Raji (cell line): ENCODE data around the gene L1CAM.

Experiments
- POLR2A ChIP-seq: IDR thresholded peaks from 2 replicates; pipeline ENCODE4 v1.6.1; 2011; ENCODE audit warnings: low read depth, low read length, control low read depth; ENCODE audit not compliant: insufficient read depth

The L1CAM gene

DNA sequence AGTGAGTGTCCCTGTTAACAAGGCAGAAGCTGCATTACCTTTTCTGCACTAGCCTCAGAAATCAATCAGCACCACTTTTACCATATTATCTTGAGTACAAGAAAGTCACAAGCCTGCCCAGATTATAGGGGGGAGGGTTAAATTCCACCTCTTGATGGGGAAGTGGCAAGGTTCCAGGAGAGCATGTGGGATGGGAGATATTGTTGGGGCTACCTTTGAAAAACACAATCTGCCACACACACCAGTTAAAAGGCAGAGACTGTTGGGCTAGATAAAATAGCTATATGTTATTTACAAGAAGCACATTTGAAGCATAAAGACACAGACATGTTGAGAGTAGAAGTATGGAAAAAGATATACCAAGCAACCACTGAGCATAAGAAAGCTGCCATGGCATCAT is 11.9 kb upstream of the L1CAM start:
- no peak for TF ChIP-seq POLR2A

GRCh38 chrX:153889123-153889522 is 3.1 kb upstream of the L1CAM start:
- TF ChIP-seq POLR2A = no peak

- no peak for TF ChIP-seq POLR2A
Observed at GRCh38 chrX:153888344-153888743, 2.4 kb upstream of the L1CAM start.

GRCh38 chrX:153887385-153887784 is 1.4 kb upstream of the L1CAM start:
- TF ChIP-seq POLR2A = no peak

GRCh38 chrX:153886915-153887314 is 942 bp upstream of the L1CAM start:
- TF ChIP-seq POLR2A = no peak

- no peak for TF ChIP-seq POLR2A
Observed at GRCh38 chrX:153885208-153885787, 675 bp downstream of the L1CAM start.

DNA sequence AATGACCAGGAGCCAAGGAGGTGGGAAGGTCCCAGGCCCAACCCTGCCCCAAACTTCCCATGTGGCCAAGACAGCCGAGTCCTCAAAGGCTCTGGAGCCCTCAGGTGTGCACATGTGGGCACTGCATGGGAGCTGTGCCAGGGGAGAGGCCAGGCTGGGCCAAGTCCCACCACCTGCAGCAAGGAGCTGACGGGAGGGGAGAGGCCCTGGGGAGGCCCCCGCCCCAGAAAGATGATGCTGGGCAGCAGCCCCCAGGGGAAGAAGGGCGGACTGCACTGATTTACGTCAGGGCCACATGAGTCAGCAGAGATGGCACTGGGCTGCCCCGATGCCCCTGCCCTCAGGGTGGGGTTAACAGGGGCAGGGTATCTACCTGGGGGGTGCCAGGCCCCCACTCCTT is 1.4 kb downstream of the L1CAM start:
- TF ChIP-seq POLR2A = no peak

DNA sequence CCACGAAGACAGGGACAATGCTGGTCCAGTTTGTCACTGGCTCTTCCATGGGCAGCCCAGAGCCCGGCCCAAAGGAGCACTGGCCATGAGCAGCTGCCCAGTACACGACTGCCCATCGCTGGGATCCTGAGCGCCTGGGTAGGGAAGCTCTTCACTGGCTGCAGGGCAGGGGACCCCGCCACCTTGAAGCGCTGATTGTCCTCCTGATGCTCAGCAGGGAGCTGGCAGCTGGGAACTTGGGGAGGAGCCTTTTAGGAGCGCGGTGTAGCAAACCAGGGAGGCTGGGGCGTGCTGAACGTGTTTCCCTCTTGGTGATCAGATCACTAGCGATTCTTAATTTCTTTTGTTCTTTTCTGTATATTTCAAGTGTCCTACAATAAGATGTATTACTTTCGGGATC is 1.8 kb downstream of the L1CAM start:
- TF ChIP-seq POLR2A = no peak

DNA sequence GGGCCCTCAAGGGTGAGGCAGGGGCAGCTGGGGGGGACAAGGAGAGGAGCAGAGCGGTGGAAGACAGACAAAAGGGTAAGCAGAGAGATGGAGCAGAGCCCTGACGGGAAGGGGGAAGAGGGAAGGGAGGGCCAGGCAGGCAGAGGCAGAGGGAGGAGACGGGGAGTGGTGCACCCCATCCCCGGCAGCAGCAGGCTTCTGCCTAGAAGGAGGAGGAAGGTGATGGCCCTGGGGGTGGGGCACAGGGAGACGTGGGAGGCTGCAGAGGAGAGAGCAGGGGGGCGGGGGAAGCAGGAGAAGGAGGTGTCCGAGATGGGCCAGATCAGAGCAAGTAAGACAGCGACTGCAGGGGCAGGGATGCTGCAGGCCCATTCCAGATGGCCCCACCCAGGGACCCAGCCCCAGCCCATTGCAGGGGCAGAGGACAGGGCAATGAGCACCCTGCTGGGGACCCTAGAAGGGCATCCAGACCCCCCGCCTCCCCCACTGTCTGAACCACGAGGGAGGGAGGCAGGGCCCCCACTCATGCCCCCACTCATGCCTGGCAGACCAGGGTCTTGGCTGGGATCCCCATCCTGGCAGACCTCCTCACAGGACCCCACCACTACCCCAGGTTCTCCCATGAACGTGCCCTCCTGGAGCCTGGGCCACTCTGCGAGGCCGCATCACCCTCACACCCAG is 2.7 kb downstream of the L1CAM start:
- TF ChIP-seq POLR2A = no peak

- no peak for TF ChIP-seq POLR2A
Observed at GRCh38 chrX:153882557-153882956, 3.4 kb downstream of the L1CAM start.

- TF ChIP-seq POLR2A = no peak
Observed at GRCh38 chrX:153882086-153882498, 3.9 kb downstream of the L1CAM start.

- TF ChIP-seq POLR2A = no peak
Observed at GRCh38 chrX:153881281-153881680, 4.7 kb downstream of the L1CAM start.

DNA sequence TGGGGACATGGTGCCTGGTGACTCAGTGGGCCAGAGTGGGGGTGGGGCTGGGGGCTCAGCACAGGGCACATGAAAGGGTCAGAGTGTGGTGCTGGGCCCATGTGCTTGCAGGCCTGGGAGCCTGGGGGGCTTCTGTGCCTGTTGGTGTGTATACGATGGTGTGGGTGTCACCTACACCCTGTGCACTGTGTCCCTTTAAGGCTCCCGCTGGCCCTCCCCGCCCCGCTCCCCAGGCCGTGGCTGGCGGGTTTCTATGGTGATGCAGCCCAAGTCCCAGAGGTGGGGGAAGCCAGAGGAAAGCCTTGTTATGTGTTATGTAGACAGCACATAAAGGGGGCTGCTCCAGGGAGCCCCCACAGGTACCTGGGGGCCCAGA is 5.5 kb downstream of the L1CAM start:
- no peak for TF ChIP-seq POLR2A

DNA sequence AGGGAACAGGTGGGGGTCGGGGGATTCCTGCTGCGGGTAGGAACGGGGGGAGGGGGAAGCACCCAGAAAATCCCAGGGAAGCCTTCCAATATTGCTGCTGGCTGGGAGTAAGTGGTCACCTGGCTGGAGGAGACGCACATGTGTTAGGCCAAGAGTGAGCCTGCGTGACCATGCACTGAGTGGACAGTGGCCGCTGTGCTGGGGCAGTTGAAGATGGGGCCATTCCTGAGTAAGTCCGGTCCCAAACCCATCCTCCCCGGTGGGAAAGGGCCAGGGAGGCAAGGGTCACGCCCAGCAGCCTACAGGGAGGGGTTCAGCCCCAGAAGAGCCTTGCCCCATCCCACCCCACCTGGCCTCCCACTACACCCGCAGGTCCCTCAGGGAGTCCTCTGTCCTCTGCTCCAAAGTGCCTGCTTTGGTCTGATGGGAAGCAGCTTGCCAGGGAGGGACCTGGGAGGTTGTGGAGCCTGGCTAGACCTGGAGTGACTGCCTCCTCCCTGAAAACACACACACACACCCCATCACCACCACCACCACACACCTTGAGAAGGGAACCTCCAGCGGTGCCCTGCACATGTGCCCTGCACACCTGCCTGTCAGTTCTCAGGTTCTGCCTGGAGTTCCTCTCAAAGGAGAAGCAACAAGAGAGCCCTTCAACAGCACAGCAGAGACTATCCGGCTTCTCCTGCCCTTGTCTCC is 6.1 kb downstream of the L1CAM start:
- TF ChIP-seq POLR2A = no peak

DNA sequence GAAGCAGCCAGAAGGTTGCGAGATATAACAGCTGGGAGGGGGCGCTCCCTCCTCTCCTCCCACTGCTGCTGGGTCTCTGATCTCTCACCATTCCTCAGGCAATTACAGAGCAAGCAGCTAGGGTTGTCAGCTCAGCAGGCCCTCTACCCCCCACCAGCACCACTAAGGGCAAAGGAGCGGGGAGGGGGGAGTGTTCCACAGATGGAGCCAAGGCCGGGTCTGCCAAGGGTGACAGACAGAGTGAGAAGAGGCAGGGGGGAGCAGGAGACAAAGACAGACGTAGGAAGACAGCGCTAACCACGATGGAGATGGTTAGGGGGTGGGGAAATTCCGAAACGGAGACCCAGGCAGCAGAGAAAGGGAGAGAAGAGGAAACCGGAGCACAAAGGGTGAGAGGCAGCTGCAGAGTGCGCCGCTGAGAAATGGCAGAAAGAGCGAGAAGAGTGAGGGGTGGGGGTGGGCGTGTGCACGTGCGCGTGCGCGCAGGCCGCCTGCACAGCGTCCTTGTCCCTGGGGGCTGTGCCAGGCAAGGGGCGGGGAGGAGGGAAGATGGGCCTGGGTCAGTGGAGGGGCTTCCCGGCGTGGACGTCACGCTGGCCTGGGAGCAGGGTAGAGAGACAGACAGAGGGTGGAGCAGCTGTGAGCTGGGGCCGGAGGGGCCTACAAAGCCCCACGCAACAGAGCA is 6.9 kb downstream of the L1CAM start:
- TF ChIP-seq POLR2A = no peak

DNA sequence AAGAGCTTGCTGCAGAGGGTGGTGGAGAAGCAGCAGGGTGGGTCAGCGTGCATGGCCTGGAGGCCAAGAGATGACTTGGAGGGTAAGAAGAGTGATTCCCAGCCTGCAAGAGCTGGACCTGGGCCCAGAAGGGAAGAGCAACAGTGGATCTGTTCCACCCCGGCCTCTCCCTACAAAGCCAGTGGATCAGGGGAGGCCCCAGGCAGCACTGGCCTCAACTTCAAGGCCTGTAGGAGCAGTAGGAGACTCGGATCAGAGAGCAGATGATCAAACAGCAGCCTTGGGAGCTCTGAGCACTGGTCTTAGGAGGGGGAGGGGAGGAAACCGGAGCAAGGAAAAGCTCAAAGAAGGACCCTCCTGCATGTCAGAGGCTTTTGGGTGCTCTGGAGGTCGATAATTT is 7.6 kb downstream of the L1CAM start:
- TF ChIP-seq POLR2A = no peak

GRCh38 chrX:153877571-153878261 is 8.3 kb downstream of the L1CAM start:
- no peak for TF ChIP-seq POLR2A
